GM12878 (cell line): ENCODE results near the gene ITGA1.

Experiments used
- BHLHE40 ChIP-seq, 2 experiments: fragments of 450-650 bp in 1 of 2; IDR thresholded peaks; 2 replicates each; pipeline ENCODE4 v1.6.1; 2011 to 2017; ENCODE audit warnings: low read depth in 2 of 2, borderline replicate concordance in 1 of 2, improper control_type of control experiment in 1 of 2, low read length in 1 of 2, mild to moderate bottlenecking in 1 of 2
- CTCF ChIP-seq, 3 experiments: IDR thresholded peaks in 2 of 3; conservative IDR thresholded peaks in 1 of 3; 2 replicates each; pipeline ENCODE4 v1.5.1; 2011; ENCODE audit warnings: low read depth in 3 of 3, low read length in 3 of 3, mild to moderate bottlenecking in 3 of 3, control low read depth in 2 of 3, moderate library complexity in 2 of 3, inconsistent platforms in 1 of 3, mixed read lengths in 1 of 3; ENCODE audit not compliant: control insufficient read depth in 2 of 3, insufficient read depth in 1 of 3; ENCODE audit errors: extremely low read depth in 1 of 3
- HDAC6 ChIP-seq: fragments of 200-600 bp; sonication (generic); IDR thresholded peaks from one replicate; pipeline ENCODE4 v1.8.0; 2017; ENCODE audit warnings: antibody characterized with exemption; ENCODE audit not compliant: unreplicated experiment
- MAX ChIP-seq: IDR thresholded peaks from 2 replicates; pipeline ENCODE4 v1.6.1; 2012; ENCODE audit warnings: low read depth, low read length, improper control_type of control experiment
- MXI1 ChIP-seq: fragments of 150-350 bp; IDR thresholded peaks from 2 replicates; pipeline ENCODE4 v1.6.1; 2011; ENCODE audit warnings: low read depth, mild to moderate bottlenecking, inconsistent platforms, low read length, improper control_type of control experiment
- REST ChIP-seq: IDR thresholded peaks from 2 replicates; pipeline ENCODE4 v1.6.1; 2012; ENCODE audit warnings: mild to moderate bottlenecking, low read depth, low read length
- RFX5 ChIP-seq: IDR thresholded peaks from 2 replicates; pipeline ENCODE4 v1.6.1; 2011; ENCODE audit warnings: low read depth, low read length, improper control_type of control experiment
- ZBTB33 ChIP-seq: fragments of 450-650 bp; IDR thresholded peaks from 2 replicates; pipeline ENCODE4 v1.6.1; 2017; ENCODE audit warnings: mild to moderate bottlenecking
- ZBTB40 ChIP-seq: fragments of 450-650 bp; IDR thresholded peaks from 2 replicates; pipeline ENCODE4 v1.6.1; 2016; ENCODE audit warnings: mild to moderate bottlenecking, moderate library complexity, borderline replicate concordance
- ZZZ3 ChIP-seq: IDR thresholded peaks from 2 replicates; pipeline ENCODE4 v1.6.1; 2011; ENCODE audit warnings: low read depth; ENCODE audit not compliant: control insufficient read depth, insufficient read length

- no peak for TF ChIP-seq MXI1
- no peak for TF ChIP-seq RFX5
- TF ChIP-seq CTCF (IDR thresholded peaks at IDR 0.05 in 2 of 3, conservative IDR thresholded peaks at IDR 0.05 in 1 of 3; ENCODE audit: control insufficient read depth in 2 of 3, extremely low read depth in 1 of 3, insufficient read depth in 1 of 3, low read depth in 3 of 3, low read length in 3 of 3): no peak
- TF ChIP-seq MAX: no peak
- TF ChIP-seq ZBTB33: no peak
- no peak for TF ChIP-seq HDAC6
- no peak for TF ChIP-seq BHLHE40 (IDR thresholded peaks at IDR 0.05; ENCODE audit: borderline replicate concordance in 1 of 2, low read depth in 2 of 2, low read length in 1 of 2)
- no peak for TF ChIP-seq ZBTB40
- TF ChIP-seq ZZZ3: no peak
- no peak for TF ChIP-seq REST
Observed at GRCh38 chr5:52751137-52751536, 36.6 kb upstream of the ITGA1 start.
